NT2/D1 (cell line): ENCODE measurements around the gene FAM25G.
"Not testable (repeated sequence)": the region's sequence is repeated elsewhere in the genome, so short reads cannot be mapped to it uniquely, and the experiment has no call there.

Source experiments
- SUZ12 ChIP-seq: IDR thresholded peaks from 2 replicates; pipeline ENCODE4 v1.6.1; 2011; ENCODE audit not compliant: insufficient read length, insufficient read depth; ENCODE audit errors: extremely low read depth
- ZNF274 ChIP-seq: IDR thresholded peaks from 2 replicates; pipeline ENCODE4 v1.6.1; 2011; ENCODE audit warnings: mild to moderate bottlenecking, low read depth, low read length

- not testable (repeated sequence) for TF ChIP-seq ZNF274, SUZ12
Measured at GRCh38 chr10:47485943-47486342, 5.6 kb downstream of the FAM25G start.
